ENCODE results near the gene CHIA.

The CHIA gene

DNA sequence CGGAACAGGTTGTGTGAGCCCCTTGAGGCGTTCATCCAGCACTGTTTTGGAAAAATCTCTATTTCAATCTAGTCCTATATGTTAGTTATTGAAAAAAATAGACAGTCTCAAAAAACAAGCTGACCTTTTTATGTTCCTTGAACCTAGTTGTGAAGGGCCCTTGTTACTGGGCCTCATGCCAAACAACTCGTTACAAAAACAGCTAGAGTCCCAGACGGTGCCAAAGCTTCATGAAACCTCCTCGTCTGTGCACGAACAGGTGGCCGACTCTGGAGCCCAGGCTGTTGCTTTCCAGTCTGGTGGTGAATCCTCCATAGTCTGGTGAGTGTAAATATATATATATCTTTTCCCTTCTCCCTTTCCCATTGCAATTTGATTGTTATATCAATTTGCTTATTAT, at the start of gene CHIA:
Gene CHIA, plus strand, starts transcription at position 222 of the 400 bp plus-strand sequence. CDS start 19,617 bp downstream, outside the sequence.
- DNase-seq, result peak; percentile 31 to 48

DNA sequence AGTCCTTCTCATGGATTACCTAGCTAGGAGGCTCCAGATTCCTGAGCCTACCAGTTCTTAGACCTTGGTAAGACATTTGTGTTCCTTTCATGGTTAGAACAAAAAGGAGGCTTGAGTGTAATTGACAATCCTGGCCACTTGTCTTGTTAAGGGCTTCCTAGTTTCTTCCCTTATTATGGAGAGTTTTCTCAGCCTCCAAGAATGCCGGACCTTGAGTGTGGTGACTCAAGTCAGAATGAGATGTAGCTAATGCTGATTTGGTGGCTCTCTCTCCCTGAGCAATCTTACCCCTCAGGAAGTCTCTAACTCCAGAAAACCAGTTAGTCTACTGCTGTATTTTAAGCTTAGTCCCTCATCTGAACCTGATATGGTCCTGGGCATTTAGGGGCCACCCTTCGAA, 48.9 kb upstream of the CHIA start:
- DNase-seq, result no peak

DNA sequence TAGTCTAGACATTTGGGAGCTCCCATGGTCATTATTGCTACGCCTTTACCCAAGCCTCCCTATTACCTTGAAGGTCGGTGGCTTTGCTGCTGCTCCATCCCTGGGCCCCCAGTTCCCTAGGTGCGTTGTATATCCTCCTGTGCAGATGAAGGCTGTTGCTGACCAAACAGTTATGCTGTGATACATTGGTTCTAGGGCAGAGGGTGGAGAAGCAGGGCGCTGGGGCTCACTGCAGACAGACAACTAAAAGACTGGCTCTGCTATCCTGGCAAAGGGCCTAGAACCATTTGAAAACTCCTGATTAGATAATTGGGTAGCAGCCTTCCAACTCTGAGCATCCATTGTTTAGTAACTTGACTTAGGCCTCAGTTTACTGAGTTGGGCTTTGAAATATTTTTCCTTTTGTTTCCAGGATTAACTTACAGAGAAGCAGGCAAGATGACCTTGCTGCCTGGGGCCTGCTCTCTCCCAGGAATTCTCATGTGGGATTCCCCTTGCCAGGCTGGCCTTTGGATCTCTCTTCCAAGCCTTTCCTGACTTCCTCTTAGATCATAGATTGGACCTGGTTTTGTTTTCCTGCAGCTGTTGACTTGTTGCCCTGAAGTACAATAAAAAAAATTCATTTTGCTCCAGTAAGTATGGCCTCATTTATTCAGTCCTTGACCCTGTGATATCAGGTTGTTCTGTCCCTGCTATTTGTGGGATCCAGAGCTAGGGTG, 47.7 kb upstream of the CHIA start:
- DNase-seq, result no peak

DNA sequence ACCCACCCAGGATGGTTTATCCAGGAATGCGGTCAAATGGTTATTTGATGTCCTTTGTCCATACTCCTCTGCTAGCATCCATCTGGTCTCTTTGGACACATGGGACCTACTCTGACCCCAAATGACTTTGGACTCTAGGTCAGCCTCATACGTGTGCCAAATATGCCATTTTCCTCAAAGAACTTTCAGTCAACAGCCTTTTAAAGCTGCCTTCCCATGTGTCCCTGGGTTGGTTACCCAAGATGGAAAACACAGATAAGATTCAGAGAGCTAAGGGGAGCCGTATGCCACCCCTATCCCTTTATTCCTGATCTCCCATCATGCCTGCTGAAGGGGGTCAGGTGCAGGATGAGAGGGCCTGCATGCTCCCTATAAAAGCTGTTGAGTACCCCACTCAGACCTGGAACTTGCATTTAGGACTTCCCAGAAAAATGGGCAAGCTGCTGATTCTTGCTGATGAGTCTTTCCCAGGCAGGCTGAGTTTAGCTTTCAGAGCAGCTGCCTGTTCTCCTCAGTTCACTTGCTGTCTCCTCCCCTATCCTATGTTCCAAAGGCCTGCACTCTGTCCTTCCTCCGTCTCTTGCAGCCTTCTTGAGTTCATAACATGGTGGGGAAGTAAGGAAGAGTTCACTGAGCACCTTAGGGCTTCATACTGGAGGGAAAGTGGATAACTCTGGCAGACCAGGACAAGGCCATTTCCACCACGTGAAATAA, 43.4 kb upstream of the CHIA start:
- no peak for DNase-seq

DNA sequence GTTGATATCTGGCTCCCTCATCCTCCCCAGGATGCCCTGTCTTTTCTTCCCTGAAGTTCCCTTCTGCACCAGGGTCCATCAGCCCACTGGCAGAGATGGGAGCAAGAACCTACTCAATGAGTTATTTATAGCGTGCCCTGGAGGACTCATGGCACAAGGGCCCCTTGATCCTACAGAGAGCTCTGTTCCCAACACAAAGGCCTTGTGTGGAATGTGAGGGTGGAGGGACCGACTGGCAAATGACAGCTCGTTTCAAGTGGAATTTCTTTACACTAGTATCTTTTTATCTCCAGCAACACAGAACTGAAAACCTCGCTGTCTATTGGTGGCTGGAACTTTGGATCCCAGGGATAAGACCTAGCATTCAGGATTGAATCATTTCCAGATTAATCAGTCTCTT, 40.7 kb upstream of the CHIA start:
- no peak for DNase-seq

DNA sequence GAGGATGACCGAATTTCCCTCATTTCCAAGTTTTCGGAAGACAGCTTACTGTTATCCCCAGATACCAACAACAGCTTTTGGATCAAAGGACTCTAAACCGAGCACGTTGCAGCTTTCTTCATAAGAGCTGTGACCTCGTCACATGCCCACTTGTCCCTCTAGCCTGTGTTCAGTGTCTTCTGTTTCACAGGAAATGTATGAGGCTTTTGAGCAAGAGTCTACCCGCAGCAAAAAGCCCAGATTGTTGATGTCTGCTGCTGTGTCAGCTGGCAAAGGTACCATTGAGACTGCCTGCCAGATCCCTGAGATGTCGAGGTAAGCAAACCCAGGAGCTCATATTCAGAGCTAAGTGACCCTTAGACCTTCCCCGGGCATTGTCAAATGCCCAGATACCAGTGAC, 39.1 kb upstream of the CHIA start:
- no peak for DNase-seq

DNA sequence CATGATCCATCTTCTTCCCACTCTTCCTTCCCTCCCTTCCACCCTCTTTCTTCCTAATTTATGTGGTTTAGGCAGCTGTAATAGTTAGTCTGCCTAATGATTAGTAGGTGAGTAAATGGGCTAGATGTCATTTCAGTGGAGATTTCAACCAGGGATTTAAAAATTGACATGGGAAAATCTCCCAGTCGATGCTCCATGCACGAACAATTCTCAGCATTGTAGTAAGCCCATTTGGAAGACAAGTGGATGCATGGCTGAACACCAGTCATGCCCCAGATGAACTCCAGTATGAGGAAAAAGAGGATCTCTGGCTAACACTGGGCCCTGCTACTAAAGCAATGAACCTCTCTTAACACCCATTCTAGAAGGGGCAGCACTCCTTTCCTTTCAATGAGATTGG, 37.9 kb upstream of the CHIA start:
- DNase-seq, result no peak

DNA sequence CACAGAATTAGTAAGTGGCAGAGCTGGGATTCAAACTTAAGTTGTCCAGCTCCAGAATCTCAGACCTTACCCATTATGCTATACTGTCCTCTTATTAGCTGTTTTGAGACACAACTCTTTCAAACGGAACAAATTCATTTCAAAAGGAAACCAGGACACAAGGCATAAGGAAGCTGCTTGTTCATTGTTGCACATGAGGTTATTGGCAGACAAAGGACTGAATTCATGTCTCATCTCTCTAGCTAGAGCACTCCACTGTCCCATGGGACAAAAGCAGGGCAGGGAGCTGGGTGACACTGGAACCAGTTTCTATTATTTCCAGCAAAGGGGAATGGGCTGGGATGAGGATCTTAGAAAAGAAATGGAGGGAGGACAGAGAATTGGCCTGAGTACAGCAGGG, 36.8 kb upstream of the CHIA start:
- no peak for DNase-seq

DNA sequence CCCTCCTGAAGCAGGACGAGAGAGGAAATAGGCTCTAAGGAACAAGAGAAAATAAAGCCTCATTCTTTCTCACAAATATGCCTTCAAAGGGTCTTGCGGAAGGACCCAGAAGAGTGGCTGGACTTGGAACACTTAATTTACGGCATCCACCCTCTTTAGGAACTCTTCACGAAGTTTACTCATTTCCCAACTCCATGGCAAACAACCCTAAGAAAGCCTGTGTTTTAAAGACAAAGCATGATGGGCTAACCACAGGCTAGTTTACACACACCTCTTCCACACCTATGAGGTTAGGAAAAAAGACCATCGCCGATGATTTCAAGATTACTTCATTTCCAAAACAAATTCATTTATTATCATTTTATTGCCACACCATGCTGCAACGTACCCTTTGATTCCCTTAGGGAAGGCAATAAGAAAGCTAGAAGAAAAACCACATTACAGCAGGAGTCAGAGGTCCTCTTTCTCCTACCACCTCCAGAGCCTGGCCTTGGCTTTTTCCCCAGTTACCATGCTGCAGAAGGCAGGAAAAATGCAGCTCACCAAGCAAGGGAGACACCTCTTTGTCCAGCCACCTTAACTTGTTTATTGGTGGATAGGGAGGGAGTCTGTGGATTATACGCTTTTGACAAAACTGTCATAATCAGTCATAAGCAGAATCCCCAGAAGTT, 33.5 kb upstream of the CHIA start:
- DNase-seq, result no peak

DNA sequence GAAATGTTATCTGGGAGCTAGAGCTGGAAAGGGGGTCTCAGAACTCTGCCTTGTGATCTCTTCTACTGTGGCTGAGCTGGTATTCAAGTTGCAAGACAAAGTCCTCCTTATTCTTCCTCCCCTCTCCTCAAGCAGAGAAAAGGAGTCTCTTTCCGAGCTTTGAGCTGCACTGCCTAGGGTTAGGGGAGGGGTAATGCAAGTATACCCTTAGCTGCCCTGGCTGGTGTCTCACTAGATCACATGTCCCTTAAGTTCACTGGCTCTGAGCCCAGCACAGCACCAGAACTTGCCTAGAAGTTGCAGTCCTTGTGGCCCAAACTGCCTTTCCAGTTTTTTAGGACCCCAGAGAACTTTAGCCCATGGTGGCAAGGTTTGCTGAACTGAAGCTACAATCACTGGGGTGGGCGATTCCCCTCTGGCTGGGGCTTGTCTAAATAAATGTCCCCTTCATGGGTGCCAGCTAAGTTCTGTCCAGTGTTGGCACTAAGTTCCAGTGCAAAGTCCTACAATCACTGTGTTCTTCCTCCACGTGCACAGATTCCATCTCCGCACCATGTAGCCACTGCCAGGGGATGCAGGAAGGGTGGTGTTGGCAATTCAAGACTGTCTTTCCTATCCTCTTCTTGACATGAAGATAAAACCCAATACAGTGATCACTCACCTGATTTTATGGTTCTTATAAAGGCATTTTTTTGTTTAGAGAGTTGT, 22.7 kb upstream of the CHIA start:
- no peak for DNase-seq

DNA sequence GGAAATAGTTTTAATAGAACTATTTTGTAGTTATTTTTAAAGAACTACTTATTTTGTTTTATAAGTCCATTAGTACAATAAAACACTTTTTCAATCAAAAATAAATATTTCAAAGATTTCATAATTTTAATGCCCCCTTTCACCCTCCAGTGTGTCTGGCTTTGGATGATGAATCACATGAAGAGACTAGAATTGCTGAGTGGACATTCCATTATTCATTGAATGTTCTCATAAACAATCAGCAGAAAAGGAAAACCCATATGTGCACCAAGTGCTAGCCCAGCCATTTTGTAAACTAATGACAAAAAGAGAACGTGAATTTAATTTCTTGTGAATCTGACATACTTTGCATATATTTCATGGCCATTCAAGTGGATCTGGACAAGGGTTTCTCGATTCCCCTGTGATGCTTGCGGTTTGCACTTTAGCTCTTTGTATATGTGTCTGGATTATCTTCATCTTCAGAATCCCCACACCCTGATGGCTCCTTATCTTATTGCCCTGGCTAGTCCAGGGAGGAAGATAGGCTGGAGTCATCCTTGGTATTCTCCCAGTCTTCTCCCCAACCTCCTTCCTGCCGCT, 20.7 kb upstream of the CHIA start:
- DNase-seq, result no peak

DNA sequence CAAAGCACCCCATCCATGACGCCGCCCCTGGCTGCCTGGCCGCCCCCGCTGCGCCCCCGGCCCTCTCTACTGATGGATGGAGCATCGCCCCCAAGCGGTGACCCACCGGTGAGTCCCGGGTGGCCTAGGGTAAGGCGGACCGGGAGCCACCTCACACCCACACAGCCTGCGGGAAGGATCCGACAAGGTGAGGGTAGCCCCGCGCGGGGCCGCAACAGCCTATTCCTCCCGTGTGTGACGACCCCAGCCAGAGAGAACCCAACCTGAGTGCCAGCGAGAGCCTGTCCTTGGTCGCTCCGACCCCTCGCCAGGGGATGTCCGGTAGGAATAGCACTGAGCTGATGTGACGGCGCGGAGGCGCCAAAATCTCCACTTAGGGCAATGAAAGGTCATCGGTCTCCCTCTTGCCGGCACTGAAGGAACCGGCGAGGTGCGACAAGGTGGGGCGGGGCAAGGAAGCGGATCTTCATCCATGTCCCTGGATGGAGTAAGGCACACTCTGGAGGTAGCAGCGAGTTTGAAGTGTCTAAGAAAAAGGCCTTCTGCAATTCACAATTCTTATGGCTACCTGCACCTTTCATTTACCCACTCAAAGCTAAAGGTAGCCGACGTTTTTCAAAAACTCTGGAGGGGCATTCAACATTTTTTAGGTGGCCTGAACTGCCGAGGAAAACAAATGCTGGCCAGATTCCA, 19.7 kb upstream of the CHIA start:
- no peak for DNase-seq

DNA sequence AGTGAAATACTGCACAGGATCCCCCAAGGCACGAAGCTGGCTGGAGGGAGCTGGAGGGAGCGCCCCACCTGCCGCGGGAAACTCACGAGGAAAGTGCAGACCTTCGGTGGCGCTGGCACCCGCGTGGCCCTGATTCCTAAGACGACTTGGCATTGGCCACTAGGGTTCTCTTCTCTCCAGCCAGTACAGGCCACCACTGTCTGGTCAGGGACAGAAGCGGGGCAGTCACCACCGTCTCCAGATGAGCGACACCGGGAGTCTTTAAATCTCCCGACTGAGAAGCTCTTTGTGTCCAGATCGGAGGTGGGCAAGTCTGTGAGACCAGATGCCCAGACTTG, 19.2 kb upstream of the CHIA start:
- no peak for DNase-seq

DNA sequence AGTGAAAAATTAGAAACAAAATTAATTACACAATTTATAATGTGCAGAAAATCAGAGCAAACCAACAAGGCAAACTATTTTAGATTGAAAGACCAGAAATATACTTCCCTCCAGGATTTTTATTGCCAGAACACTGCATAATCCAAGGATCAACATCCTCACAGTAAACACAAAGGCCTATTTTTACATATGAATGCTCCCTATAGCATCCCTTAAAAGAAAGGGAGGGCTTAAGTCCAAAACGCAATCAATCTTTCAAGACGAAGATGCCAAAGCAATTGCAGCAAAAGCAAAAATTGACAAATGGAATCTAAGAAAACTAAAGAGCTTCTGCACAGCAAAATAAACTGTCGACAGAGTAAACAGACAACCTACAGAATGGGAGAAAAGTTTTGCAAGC, 18.6 kb upstream of the CHIA start:
- no peak for DNase-seq

DNA sequence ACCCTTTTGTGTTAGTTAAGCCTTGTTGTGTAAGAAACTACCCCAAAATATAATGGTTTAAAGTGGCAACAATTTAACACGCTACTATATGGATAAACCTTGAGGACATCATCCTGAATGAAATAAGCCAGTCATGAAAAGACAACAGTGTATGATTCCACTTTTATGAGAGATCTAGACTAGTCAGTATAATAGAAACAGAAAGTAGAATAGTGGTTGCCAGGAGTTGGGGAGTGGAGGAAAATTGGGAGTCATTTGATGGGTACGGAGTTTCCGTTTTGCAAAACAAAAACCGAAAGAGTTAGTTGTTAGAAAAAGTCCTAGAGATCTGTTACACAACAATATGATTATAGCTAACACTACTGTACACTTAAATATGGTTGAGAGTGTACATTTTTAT, 16.0 kb upstream of the CHIA start:
- DNase-seq, result no peak

DNA sequence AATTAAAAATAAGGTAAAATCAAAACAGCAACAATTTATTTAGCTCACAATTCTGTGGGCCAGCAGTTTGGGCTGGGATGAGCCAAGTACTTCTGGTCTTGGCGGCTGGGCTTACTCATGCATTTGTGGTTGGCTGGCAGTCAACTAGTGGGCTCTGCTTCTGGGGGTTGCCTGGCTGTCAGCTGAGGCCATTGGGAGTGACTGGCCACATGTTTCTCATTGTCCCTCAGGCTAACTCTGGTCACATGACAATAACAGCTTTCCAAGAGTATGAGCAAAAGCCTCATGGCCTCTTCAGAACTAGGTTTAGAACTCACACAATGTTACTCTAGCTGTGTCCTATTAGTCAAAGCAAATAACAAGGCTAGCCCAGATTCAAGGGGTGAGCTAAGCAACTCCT, 15.6 kb upstream of the CHIA start:
- no peak for DNase-seq

DNA sequence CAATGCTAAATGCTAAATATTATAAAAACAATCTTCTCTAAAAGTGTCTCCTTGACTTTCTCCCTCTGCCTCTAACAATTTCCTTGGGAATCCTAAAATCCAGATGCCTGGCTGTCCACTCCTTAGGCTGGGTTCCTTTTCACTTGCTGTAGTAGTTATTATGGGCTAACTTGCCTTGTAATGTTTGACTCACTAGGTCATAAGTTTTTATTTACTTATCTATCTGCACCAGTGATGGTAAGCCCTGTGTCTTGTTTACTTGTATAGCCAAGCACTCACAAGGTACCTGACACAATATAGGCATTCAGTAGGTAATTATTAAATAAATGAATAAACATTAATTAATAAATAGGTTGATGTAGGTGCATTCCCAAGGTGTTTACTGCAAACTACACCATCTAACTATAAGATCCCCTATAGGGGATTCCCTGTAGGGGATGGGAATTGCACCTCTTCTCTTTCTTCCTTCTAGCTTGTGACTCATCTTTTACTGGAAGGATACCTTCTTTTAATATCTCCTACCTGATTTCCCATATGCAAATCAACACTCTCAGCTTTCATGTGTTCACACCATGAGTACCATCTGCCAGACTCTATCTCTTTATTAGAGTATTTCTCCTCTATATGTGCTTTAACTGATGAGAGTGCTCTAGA, 14.7 kb upstream of the CHIA start:
- no peak for DNase-seq

DNA sequence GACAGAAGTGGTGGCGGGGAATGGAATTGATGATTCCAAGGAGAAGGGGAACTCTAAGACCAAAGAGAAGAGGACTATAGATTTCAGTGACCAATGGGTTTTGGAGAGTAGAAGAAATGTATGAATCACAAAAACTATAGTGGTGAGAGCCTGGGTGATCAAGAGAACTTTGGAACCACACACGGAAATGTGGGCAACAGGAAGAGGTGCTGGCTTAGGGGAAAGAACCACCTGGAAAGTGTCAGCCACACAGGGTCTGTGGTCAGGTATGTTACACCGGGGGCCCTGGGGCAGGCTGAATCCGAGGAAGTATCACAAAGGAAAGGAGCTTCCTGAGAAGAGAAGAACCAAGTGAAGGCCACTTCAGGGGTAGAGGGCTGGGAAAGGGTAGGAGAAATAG, 11.5 kb upstream of the CHIA start:
- no peak for DNase-seq

DNA sequence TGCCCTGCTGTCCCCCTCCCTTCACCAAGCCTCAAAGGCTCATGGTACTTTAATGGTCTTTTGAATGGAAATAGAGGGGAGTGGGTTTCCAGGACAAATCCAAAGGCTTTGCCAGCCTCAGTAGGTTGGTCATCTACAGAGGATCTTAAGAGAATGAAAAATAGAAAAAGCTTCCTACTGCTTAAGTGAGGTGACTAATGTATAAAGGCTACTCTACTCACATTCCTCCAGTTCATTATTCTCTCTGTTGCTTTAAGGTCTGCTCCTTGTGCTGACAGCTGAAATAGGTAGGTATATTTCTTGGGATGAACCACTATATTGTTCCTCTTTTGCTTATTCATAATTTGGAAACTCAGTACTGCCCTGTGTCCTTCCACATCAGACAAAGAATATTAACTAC, 10.4 kb upstream of the CHIA start:
- no peak for DNase-seq

DNA sequence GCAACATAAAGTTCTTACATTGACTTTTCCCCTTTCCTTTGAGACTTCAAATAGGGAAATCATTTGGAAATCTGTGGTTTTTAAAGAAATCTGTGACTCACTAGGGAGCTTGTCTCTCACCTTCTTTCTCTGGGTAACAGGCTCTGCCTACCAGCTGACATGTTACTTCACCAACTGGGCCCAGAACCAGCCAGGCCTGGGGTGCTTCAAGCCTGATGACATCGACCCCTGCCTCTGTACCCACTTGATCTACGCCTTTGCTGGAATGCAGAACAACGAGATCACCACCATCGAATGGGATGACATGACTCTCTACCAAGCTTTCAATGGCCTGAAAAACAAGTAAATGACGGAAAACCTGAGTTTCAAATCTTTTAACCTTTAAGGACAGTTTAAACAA, 9.2 kb upstream of the CHIA start:
- DNase-seq, result no peak

DNA sequence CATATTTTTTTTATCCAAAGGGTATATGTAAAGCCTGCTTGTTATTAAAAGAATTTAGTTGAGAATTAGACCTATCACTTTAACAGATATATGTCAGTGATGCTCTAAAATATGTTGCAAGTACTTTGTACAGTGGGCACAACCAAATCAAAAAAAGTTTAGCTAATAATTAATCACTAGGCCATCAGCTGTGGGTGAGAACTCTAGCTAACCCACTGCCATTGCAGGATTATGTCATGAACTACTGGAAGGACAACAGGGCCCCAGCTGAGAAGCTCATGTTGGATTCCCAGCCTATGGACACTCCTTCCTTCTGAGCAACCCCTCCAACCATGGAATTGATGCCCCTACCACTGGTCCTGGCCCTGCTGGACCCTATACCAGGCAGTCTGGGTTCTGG, 6.8 kb upstream of the CHIA start:
- DNase-seq, result no peak

DNA sequence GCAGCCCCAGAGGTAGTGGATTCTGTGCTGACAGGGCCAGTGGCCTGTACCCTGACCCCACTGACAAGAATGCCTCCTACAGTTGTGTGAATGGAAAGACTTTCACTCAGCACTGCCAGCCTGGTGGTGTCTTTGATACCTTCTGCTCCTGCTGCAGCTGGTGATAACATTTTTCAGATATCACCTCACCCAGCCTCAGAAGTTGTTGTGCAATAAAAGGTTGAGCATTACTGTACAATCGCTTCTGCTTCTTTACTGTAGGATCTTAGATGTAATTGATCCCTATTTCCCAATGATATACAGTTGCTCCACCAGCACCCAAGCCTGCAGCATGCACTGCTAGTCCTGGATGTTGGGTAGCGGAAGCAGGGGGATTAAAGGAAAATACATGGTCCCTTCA, 4.8 kb upstream of the CHIA start:
- no peak for DNase-seq
